GM10248 (cell line): ENCODE measurements around the gene DOCK1.
A peak's percentile ranks its signal among the peaks of the same experiment; 100 is the strongest.

Source experiments
- CTCF ChIA-PET: fragments of 300-600 bp; sonication (Branson Sonifier 250); formaldehyde crosslinking; extraction: SDS; loops from one replicate; lab custom pipeline; 2021; ENCODE audit warnings: antibody characterized with exemption; lab: Yijun Ruan, JAX
- POLR2A ChIA-PET: fragments of 350-650 bp; sonication (Branson Sonifier 250); formaldehyde crosslinking; extraction: SDS; loops from one replicate; lab custom pipeline; 2020; ENCODE audit warnings: antibody characterized with exemption; lab: Yijun Ruan, JAX
- DNase-seq: peaks from one replicate; pipeline ENCODE4 v3.0.0; 2012; ENCODE audit errors: extremely low spot score
- CTCF ChIP-seq: IDR thresholded peaks from 2 replicates; pipeline ENCODE4 v1.5.1; 2012; ENCODE audit warnings: mild to moderate bottlenecking, low read depth; ENCODE audit errors: extremely low read depth, missing control alignments, control extremely low read depth

Gene DOCK1

GRCh38 chr10:127344346-127344745 is 439.1 kb downstream of the DOCK1 start:
- ChIA-PET POLR2A (no interaction called here), CTCF (interaction anchor here (0.8 kb wide), 1 partner anchor 9 kb away, joined by 3 read pairs; no protein-coding TSS in a partner anchor)
- TF ChIP-seq CTCF, result no peak
- no peak for DNase-seq

GRCh38 chr10:127345231-127345965 is 440.2 kb downstream of the DOCK1 start:
- ChIA-PET CTCF (no interaction called here), POLR2A (no interaction called here)
- no peak for TF ChIP-seq CTCF
- no peak for DNase-seq

- DNase-seq, result peak; percentile 45
- ChIA-PET CTCF (no interaction called here), POLR2A (no interaction called here)
- no peak for TF ChIP-seq CTCF
Measured at GRCh38 chr10:127346604-127347003, 441.4 kb downstream of the DOCK1 start.

GRCh38 chr10:127347202-127347959 is 442.2 kb downstream of the DOCK1 start:
- ChIA-PET CTCF (no interaction called here), POLR2A (no interaction called here)
- DNase-seq, result no peak
- TF ChIP-seq CTCF, result no peak

GRCh38 chr10:127349737-127350136 is 444.5 kb downstream of the DOCK1 start:
- ChIA-PET CTCF (interaction anchor here (1.9 kb wide), 1 partner anchor 13 kb away, joined by 5 read pairs; no protein-coding TSS in a partner anchor), POLR2A (no interaction called here)
- TF ChIP-seq CTCF, result no peak
- no peak for DNase-seq

- no peak for TF ChIP-seq CTCF
- ChIA-PET POLR2A (no interaction called here), CTCF (interaction anchor here (1.6 kb wide), 1 partner anchor 9 kb away, joined by 4 read pairs; no protein-coding TSS in a partner anchor)
- no peak for DNase-seq
Measured at GRCh38 chr10:127351542-127351941, 446.3 kb downstream of the DOCK1 start.
